Skeletal muscle tissue (tissue), 4 donors: Measurements from ENCODE around the gene CCL28. TPM values are rescaled to one million over a fixed set of nuclear protein-coding genes. Genes with fewer than 3 reads are reported as not detected.
"Not testable (repeated sequence)": the region's sequence is repeated elsewhere in the genome, so short reads cannot be mapped to it uniquely, and the experiment has no call there.

ENCODE experiments used
- H3K27ac ChIP-seq: one replicate; pipeline ENCODE4 v1.7.0; 2013; ENCODE audit warnings: mild to moderate bottlenecking, low read depth, low read length, inconsistent platforms
- H3K27me3 ChIP-seq, 3 donors: one replicate each; pipeline ENCODE4 v1.7.0; 2013; ENCODE audit warnings: low read length in 3 of 3; ENCODE audit not compliant: control insufficient read depth in 3 of 3, insufficient read depth in 3 of 3
- H3K36me3 ChIP-seq, 3 donors: one replicate each; pipeline ENCODE4 v1.7.0; 2013; ENCODE audit warnings: low read length in 3 of 3; ENCODE audit not compliant: control insufficient read depth in 3 of 3, insufficient read depth in 3 of 3
- H3K4me1 ChIP-seq, 3 donors: one replicate each; pipeline ENCODE4 v1.7.0; 2013; ENCODE audit warnings: low read length in 3 of 3, mild to moderate bottlenecking in 3 of 3; ENCODE audit not compliant: control insufficient read depth in 3 of 3, insufficient read depth in 3 of 3
- H3K4me3 ChIP-seq, 3 donors: one replicate each; pipeline ENCODE4 v1.7.0; 2013; ENCODE audit warnings: low read length in 3 of 3
- H3K9ac ChIP-seq, 3 donors: one replicate each; pipeline ENCODE4 v1.7.0; 2013; ENCODE audit warnings: low read length in 3 of 3, mild to moderate bottlenecking in 3 of 3, moderate library complexity in 2 of 3, low read depth in 1 of 3
- H3K9me3 ChIP-seq, 3 donors: one replicate each; pipeline ENCODE4 v1.7.0; 2013; ENCODE audit warnings: low read length in 3 of 3; ENCODE audit not compliant: control insufficient read depth in 3 of 3
- total RNA-seq: library from RNA; depleted of rRNA; stranded (reverse); fragments of >200 nt; gene quantifications from one replicate; pipeline ENCODE4 v1.2.3, GENCODE V29; 2014
- donor health status: Osteomylitis.

Gene CCL28
- total RNA-seq, 1 donor from 2014 or later, result 0.52 TPM

DNA sequence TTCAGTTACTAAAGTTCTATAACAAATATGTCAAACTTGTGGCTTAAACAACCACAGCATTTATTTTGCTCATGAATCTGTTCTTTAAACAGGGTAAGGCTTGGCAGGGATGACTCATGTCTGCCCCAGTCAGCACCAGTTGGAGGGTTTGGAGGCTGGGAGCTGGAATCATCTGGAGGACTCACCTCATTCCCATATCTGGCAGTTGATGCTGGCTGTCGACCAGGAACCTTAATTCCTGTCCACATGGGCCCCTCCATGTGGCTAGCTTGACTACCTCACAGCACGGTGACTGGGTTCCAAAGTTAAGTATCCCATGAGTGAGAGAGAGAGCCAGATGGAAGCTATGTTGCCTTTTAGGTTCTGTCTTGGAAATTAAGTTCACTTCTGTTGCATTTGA lies 13.8 kb upstream of the CCL28 start:
- Histone ChIP-seq H3K9ac (no peak overlapping the region), H3K36me3 (no peaks in the 10 kb centered on the region), H3K9me3 (no peaks in the 10 kb centered on the region), H3K27ac (no peak overlapping the region), H3K4me1 (no peaks in the 10 kb centered on the region), H3K27me3 (no peaks in the 10 kb centered on the region), H3K4me3 (no peak overlapping the region)

- H3K27ac ChIP-seq, H3K9me3 ChIP-seq, H3K4me3 ChIP-seq, H3K27me3 ChIP-seq, H3K36me3 ChIP-seq, H3K9ac ChIP-seq, H3K4me1 ChIP-seq: not testable (repeated sequence)
These were observed 10.9 kb upstream of the CCL28 start for GRCh38 chr5:43423086-43423485.

GRCh38 chr5:43422143-43422542 lies 10.0 kb upstream of the CCL28 start:
- H3K36me3 ChIP-seq, result no peaks in the 10 kb centered on the region
- no peak overlapping the region for H3K27ac ChIP-seq
- H3K27me3 ChIP-seq, result no peaks in the 10 kb centered on the region
- no peaks in the 10 kb centered on the region for H3K4me1 ChIP-seq
- H3K4me3 ChIP-seq, result no peak overlapping the region
- H3K9ac ChIP-seq, result no peak overlapping the region
- no peaks in the 10 kb centered on the region for H3K9me3 ChIP-seq

DNA sequence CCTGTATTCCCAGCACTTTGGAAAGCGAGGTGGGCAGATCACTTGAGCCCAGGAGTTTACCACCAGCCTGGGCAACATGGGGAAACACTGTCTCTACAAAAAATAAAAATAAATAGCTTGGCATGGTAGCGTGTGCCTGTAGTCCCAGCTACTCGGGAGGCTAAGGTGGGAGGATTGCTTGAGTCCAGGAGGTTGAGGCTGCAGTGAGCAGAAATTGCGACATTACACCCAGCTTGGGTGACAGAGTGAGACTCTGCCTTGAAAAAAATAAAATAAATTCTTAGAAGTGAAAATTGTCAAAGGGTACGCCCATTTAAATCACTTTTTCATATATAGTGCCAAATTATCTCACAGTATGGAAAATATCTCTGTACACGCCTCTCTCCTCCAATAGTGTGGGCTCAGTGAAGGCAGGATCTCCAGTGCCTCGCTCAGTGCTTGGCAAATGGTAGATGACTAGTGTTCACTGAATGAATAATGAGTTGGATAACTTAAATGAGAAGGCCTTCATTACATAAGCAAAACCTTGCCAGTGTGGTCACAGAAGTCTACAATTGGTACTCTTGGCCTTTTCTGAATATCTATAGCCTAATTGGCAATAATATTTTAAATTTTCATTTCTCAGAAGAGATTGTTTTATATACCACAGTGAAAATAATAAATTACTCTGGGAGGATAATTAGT lies 9.4 kb upstream of the CCL28 start:
- Histone ChIP-seq H3K9me3 (no peaks in the 10 kb centered on the region), H3K27me3 (no peaks in the 10 kb centered on the region), H3K4me1 (no peaks in the 10 kb centered on the region), H3K27ac (no peak overlapping the region), H3K9ac (no peak overlapping the region), H3K36me3 (no peaks in the 10 kb centered on the region), H3K4me3 (no peak overlapping the region)

DNA sequence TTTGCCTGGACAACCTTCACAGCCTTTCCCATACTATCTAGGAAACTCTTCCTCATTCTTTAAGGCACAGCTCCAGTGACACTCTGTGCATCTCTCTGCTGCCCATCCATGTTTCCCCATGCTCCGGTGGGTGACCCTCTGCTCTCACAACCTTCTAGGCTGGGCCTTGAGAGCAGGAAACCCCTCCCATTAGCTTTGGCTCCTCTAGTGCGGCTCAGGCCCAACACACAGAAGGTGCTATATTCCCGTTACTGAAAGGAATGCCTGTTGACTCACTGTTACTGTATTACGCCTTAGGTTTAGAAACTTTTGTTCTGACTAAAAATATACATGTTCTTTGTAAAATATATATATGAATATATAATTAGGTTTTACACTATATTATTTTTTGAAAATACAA lies 8.1 kb upstream of the CCL28 start:
- Histone ChIP-seq H3K4me3 (no peak overlapping the region), H3K9me3 (no peaks in the 10 kb centered on the region), H3K4me1 (no peaks in the 10 kb centered on the region)

DNA sequence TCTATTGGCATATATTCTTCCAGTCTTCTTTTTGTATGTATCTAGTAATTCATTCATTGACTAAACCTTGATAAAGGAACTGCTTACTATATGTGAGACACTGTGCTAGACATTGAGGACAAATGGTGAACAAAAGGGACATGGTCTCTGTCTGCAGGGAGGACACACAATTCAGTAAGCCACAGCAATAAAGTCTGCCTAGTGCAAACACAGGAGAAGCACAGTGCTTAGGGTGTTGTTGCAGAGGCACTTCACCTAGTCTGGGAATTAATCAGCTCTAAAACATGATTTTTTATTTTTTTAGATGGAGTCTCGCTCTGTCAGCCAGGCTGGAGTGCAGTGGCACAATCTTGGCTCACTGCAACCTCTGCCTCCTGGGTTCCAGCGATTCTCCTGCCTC lies 6.4 kb upstream of the CCL28 start:
- no peak overlapping the region for H3K9ac ChIP-seq
- H3K4me1 ChIP-seq, result no peaks in the 10 kb centered on the region
- no peak overlapping the region for H3K4me3 ChIP-seq
- H3K36me3 ChIP-seq, result no peaks in the 10 kb centered on the region
- no peak overlapping the region for H3K27ac ChIP-seq
- no peaks in the 10 kb centered on the region for H3K9me3 ChIP-seq
- H3K27me3 ChIP-seq, result no peaks in the 10 kb centered on the region

More for the DNA sequence above, 8.1 kb upstream of the CCL28 start:
- H3K36me3 ChIP-seq, result no peaks in the 10 kb centered on the region
- H3K27ac ChIP-seq, result no peak overlapping the region
- no peaks in the 10 kb centered on the region for H3K27me3 ChIP-seq
- H3K9ac ChIP-seq, result no peak overlapping the region

- H3K4me1 ChIP-seq, result no peaks in the 10 kb centered on the region
- H3K9ac ChIP-seq, result no peak overlapping the region
- no peak overlapping the region for H3K4me3 ChIP-seq
- no peaks in the 10 kb centered on the region for H3K36me3 ChIP-seq
- no peaks in the 10 kb centered on the region for H3K27me3 ChIP-seq
- no peaks in the 10 kb centered on the region for H3K9me3 ChIP-seq
- no peak overlapping the region for H3K27ac ChIP-seq
These were observed 4.7 kb upstream of the CCL28 start for GRCh38 chr5:43416803-43417394.

DNA sequence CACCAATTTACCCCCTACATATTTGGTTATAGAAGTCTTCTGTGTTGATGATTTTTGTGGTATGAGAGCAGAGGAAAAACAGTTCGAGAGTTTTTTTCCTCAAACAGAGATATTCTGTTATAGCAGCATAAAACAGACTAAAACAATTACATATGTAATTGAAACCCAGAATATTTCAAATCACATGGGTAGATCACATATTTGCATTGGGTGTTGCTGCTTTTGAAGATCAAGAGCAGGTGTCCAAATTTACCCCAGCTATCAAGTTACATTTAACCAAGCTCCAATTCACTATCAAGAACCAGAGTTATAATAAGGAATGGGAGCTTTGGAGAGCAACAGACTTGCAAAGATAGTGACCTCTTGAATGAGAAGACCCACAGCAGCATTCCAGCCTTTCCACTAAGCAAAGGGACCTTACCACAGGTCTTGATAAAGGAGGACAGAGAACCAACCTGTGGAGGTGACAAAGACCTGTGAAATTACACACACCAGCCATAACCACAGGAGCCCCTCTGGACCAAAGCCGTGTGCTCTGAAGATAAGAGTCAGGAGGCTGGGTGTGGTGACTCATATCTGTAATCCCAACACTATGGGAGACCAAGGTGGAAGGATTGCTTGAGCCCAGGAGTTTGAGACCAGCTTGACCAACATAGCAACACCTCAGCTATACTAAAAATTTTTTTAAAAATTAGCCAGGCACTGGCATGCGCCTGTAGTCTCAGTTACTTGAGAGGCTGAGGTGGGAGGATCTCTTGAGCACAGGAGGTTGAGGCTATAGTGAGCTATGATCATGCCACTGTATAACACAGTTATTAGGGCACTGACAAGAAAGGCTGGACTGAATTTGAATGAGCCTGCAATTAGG lies 4.0 kb upstream of the CCL28 start:
- H3K9ac ChIP-seq, result no peak overlapping the region
- H3K36me3 ChIP-seq, result no peaks in the 10 kb centered on the region
- H3K27me3 ChIP-seq, result no peaks in the 10 kb centered on the region
- no peaks in the 10 kb centered on the region for H3K4me1 ChIP-seq
- no peak overlapping the region for H3K27ac ChIP-seq
- H3K4me3 ChIP-seq, result no peak overlapping the region
- H3K9me3 ChIP-seq, result no peaks in the 10 kb centered on the region

DNA sequence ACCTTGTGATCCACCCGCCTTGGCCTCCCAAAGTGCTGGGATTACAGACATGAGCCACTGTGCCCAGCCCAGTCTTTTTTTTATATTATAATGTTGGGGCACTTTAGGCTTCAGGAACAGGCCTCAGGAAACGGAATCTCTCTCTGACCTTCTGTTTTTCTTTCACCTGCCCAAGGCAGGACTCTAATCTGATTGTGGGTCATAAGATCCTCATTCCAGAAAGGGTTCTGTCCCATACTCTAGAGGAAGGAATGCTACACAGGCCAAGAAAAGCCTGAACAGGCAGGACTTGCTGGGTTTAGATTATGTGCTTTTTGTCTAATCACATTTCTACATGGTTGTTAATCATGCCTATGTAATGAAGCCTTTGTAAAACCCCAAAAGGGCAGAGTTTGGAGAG lies 1.8 kb upstream of the CCL28 start:
- H3K9ac ChIP-seq, result no peak overlapping the region

DNA sequence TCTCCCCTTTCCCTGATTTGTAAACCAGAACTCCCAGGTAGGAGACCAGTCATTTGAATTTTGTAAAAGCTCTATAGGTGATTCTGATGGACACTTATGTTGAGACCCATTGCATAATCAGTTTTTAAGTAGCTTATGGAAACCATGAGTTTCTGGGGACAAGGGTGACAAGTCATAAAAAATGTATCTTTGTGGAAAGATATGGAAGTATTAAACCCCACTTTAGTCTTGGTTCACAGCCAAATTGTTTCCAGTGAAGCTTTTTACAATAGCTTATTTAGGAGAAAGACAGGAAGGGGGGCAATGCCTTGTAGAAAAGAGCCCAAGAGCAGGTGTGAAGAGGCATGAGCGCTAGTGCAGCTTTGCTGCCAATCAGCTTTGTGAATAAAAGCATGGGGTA lies 453 bp upstream of the CCL28 start:
- Histone ChIP-seq H3K4me3 (no peak overlapping the region), H3K27me3 (no peaks in the 10 kb centered on the region), H3K9ac (no peak overlapping the region), H3K36me3 (no peaks in the 10 kb centered on the region), H3K4me1 (no peaks in the 10 kb centered on the region), H3K27ac (no peak overlapping the region), H3K9me3 (no peaks in the 10 kb centered on the region)

More for the DNA sequence above, 1.8 kb upstream of the CCL28 start:
- Histone ChIP-seq H3K36me3 (no peaks in the 10 kb centered on the region), H3K4me3 (no peak overlapping the region), H3K27me3 (no peaks in the 10 kb centered on the region), H3K27ac (no peak overlapping the region), H3K9me3 (no peaks in the 10 kb centered on the region), H3K4me1 (no peaks in the 10 kb centered on the region)
